Pulmonary artery endothelial cell (primary cell): ENCODE measurements around the gene DHRS4. TPM values are rescaled to one million over a fixed set of nuclear protein-coding genes. Genes with fewer than 3 reads are reported as not detected.

Experiments
- DNase-seq: peaks from one replicate; pipeline ENCODE4 v3.0.0-alpha.2; 2011; ENCODE audit warnings: low read depth, low spot score
- total RNA-seq: library from RNA; depleted of rRNA; stranded (reverse); fragments of >200 nt; gene quantifications from 2 replicates; pipeline ENCODE4 v1.2.3, GENCODE V29; 2014

Gene DHRS4
- total RNA-seq: 58.9 and 60.4 TPM in 2 replicates

DNA sequence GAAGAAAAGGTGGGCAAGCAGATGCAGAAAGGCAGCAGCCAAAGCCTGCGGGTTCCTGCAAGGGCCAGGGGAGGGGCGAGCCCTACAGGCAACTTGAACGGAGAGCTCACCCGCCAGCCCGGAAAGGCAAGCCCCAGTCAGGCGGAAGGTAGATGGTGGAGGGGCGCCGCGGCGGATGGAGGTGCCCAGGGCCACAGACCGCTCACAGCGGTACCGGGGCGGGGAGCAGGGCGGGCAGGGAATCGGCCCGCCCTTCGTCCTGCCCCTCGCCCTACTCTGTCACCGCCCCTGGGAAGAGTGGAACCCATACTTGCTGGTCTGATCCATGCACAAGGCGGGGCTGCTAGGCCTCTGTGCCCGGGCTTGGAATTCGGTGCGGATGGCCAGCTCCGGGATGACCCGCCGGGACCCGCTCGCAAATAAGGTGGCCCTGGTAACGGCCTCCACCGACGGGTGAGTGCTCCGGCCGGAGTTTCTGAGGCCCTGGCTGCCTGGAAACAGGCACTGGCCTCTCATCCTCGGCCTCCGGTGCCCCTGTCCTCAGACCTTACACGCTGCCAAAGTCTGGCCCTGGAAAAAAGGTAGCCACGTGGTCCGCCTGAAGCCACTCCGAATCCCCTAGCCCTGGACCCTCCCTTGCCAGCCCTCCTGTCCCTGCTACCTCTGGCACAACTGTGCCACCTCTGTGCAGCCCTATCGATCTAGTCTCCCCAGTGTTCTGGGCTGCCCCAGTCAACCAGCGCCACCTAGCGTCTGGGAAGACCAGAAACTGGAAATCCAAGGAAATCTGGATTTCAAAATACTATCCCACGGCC lies at the start of gene DHRS4:
Gene DHRS4 (plus strand): TSS at position 307 of the 815 bp plus-strand sequence. CDS start 19 bp downstream, at position 326.
- peak; percentile 37 for DNase-seq

- peak; percentile 2 for DNase-seq
These were observed 43.3 kb upstream of the DHRS4 start for GRCh38 chr14:23910101-23910875.

DNA sequence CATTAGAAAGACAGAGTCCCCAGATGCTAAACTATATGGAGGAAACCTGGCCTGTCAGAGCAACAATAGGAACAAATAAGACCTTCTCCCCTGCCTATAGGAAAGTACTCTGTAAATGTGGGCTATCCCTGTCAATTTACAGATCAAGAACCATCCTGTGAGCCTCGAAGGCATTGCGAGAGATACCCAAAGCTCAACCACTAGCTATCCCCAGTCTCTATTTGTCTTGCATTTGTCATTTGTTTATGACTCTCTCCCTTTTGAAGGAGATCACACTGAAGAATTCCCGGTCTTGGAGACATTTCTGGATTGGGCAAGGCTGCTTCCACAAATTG lies 42.7 kb upstream of the DHRS4 start:
- DNase-seq: no peak

- DNase-seq: no peak
These were observed 38.0 kb upstream of the DHRS4 start for GRCh38 chr14:23915559-23915958.

- DNase-seq: no peak
These were observed 37.6 kb upstream of the DHRS4 start for GRCh38 chr14:23916004-23916403.

- DNase-seq: no peak
These were observed 37.1 kb upstream of the DHRS4 start for GRCh38 chr14:23916446-23916845.

- DNase-seq: no peak
These were observed 31.0 kb upstream of the DHRS4 start for GRCh38 chr14:23922545-23922944.

DNA sequence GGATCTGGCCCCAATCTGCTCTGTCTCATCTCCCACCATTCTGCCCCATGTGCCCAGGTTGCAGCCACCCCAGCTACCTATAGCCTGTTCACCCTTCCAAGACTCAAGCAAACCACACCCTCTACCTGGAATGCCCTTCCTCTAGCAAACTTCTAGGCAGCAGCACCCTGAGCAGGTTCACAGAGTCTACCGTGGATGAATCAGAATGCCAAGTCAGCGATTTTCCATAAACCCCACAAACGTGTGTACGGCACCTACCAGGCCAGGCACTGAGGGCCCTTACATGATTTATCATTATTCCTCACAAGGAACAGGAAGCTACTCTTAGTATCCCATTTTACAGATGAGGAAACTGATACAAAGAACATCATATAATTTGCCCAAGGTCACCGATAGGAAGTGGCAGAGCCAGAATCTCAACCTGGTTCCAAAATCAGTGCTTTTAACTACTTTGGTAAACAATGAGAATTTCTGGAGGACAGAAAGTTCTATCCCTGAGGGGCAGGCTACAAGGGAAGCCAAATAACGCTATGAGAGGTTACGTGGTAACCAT lies 28.0 kb upstream of the DHRS4 start:
- no peak for DNase-seq

DNA sequence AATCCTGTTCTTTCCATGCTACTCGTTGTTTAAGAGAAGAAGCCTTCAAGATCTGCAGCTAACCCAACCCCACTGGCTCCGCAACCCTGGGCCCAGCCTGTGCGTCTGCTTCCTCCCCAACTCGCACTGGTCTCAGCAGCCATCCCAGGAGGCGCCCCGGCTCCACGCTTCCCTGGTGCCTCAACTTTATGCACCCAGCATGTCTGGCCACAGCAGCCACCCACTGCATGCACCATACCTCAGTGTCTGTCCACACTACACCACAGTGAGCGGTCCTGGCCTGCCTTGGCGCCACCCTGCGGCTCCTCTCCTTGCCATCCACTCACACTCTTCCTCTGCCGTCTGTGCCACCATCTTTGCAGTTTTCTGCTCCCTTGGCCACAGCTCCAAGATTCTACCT lies 27.0 kb upstream of the DHRS4 start:
- DNase-seq: no peak

GRCh38 chr14:23929136-23929535 lies 24.4 kb upstream of the DHRS4 start:
- DNase-seq: no peak

DNA sequence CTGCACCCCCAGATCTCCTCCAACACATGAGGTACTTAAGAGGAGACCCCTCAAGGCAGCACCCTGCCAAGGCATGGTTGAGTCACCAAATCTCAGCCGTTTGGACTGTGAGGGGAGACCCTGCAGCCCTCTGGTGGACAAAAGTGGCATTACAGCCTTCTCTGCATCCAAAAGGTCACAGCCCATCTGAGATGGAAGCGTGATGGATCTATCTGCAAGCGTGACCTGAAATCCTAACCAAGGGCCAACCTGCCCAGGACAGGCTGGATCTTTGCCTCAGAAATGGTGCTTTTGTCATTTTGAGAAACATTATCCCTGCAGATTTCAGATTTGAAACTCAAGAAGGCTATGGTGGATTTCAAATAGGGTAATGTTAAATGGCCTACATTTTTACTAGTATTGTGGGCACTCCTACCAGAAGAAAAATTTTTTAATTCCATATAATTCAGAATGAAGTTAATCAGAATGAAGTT lies 23.7 kb upstream of the DHRS4 start:
- peak; percentile 26 for DNase-seq

DNA sequence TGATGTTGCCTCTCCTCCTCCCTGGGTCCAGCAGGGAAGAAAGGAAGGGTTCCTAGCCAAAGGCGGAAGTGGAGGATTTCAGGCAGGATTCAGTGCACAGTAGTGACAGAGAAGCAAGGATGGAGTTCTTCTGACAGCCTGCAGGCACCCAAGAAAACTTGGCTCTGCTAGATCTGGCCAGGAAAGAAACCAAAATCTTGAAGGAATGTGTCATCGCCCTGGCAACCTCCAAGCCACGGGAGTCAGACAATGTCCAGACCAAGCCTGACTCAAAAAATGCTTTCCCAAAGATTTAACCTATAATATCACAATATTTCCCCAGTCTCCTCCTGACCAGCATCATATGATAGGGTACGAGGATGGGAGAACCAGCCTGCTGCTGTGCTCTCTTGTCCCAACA lies 22.8 kb upstream of the DHRS4 start:
- DNase-seq: no peak

- DNase-seq: no peak
These were observed 21.8 kb upstream of the DHRS4 start for GRCh38 chr14:23931721-23932289.

GRCh38 chr14:23932639-23933038 lies 20.9 kb upstream of the DHRS4 start:
- DNase-seq: no peak

DNA sequence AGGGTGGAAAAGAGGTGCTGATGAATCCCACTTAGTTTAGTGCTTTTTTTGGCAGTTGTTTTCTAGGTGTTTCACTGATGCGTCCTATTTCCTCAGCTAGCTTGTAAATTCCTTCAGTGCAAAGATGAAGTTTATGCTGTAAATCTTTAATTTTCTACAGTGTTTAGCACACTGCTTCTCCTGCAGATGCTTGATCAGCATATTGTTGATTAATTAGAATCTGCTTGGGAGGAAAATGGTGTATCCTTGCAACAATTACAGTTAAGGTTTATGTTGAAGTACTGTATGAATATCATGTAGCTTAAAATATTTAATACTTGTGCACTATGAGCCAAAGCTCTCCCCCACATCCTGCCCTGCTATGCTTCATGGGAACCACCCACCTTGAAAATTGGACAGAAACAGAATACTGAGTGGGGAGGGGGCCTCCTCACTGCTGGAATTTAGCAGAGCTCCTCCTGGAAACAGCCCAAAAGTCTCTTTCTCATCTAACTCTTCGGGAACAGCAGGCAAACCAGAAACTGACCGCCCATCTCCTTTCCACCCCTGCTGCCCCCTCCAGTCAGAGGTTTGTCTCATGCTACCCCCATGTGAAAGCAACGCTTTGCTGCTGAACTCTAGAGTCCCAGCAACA lies 20.3 kb upstream of the DHRS4 start:
- DNase-seq: no peak

- no peak for DNase-seq
These were observed 19.8 kb upstream of the DHRS4 start for GRCh38 chr14:23933742-23934128.

GRCh38 chr14:23935158-23935557 lies 18.4 kb upstream of the DHRS4 start:
- no peak for DNase-seq

- DNase-seq: no peak
These were observed 17.3 kb upstream of the DHRS4 start for GRCh38 chr14:23936084-23936829.

DNA sequence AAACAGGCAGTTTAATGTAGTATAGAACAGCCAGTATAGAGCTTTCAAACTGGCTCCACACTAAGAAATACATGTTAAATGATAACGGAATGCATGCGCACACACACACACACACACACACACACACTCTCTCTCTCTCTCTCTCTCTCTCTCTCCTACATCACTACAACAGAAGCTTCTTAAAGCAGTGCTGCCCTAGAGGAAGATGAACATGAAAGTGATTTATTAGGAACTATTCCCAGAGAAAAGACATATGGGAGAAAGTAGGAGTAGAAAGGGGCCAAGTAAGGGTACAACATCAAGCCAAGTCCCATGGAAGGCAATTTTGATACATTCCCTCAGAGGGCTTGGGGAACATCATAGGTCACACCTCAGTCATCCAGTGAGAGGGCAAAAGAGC lies 16.4 kb upstream of the DHRS4 start:
- DNase-seq: no peak

DNA sequence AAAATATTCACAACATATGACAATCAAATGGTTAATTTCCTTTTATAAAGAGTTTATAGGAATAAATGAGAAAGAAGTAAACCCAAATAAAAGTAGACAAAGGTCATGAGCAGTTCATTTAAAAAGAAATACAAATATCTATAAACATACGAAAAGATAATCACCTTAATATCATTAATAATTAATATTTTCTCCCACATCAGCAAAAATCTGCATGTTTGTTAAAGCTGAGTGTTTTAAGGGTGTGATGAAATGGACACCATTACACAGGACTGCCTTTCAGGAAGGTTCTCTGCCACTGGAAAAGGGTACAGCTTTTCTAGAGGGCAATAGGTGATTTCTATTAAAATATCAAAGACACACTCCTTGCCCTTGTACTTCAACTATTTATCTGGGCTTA lies 14.7 kb upstream of the DHRS4 start:
- DNase-seq: no peak
